Measurements from ENCODE around the gene SMURF2.

The SMURF2 gene

GRCh38 chr17:64573214-64573613 lies 88.9 kb downstream of the SMURF2 start:
- Histone ChIP-seq H3K79me2 (ENCODE audit: insufficient read depth, low read depth) (no peaks in the 10 kb centered on the region), H3K27me3 (ENCODE audit: insufficient read depth, low read depth) (no peaks in the 10 kb centered on the region), H2AFZ (ENCODE audit: low read depth) (no peak overlapping the region), H3K4me2 (no peak overlapping the region), H4K20me1 (ENCODE audit: insufficient read depth) (no peaks in the 10 kb centered on the region), H3K36me3 (ENCODE audit: insufficient read depth) (no peaks in the 10 kb centered on the region), H3K4me1 (ENCODE audit: low read depth, poor library complexity, severe bottlenecking) (no peaks in the 10 kb centered on the region), H3K9ac (no peak overlapping the region), H3K27ac (no peak overlapping the region), H3K4me3 (IDR thresholded peaks at IDR 0.05; ENCODE audit: insufficient read depth, low read depth, low read length) (no peak overlapping the region)
- TF ChIP-seq CTCF (conservative IDR thresholded peaks at IDR 0.05; ENCODE audit: low read depth, low read length), result no peak

GRCh38 chr17:64572682-64573154 lies 89.4 kb downstream of the SMURF2 start:
- H3K9ac ChIP-seq, result no peak overlapping the region
- no peaks in the 10 kb centered on the region for H3K79me2 ChIP-seq (ENCODE audit: insufficient read depth, low read depth)
- H3K4me2 ChIP-seq, result no peak overlapping the region
- H4K20me1 ChIP-seq (ENCODE audit: insufficient read depth), result no peaks in the 10 kb centered on the region
- no peak for TF ChIP-seq CTCF (conservative IDR thresholded peaks at IDR 0.05; ENCODE audit: low read depth, low read length)
- no peak overlapping the region for H3K4me3 ChIP-seq (IDR thresholded peaks at IDR 0.05; ENCODE audit: insufficient read depth, low read depth, low read length)
- H2AFZ ChIP-seq (ENCODE audit: low read depth), result no peak overlapping the region
- H3K27ac ChIP-seq, result no peak overlapping the region
- H3K27me3 ChIP-seq (ENCODE audit: insufficient read depth, low read depth), result no peaks in the 10 kb centered on the region
- no peaks in the 10 kb centered on the region for H3K4me1 ChIP-seq (ENCODE audit: low read depth, poor library complexity, severe bottlenecking)
- no peaks in the 10 kb centered on the region for H3K36me3 ChIP-seq (ENCODE audit: insufficient read depth)

- Histone ChIP-seq H3K4me1 (ENCODE audit: low read depth, poor library complexity, severe bottlenecking) (no peaks in the 10 kb centered on the region), H3K27ac (no peak overlapping the region), H3K9ac (no peak overlapping the region), H3K4me3 (IDR thresholded peaks at IDR 0.05; ENCODE audit: insufficient read depth, low read depth, low read length) (no peak overlapping the region), H2AFZ (ENCODE audit: low read depth) (no peak overlapping the region), H3K36me3 (ENCODE audit: insufficient read depth) (no peaks in the 10 kb centered on the region), H3K79me2 (ENCODE audit: insufficient read depth, low read depth) (no peaks in the 10 kb centered on the region), H3K27me3 (ENCODE audit: insufficient read depth, low read depth) (no peaks in the 10 kb centered on the region), H4K20me1 (ENCODE audit: insufficient read depth) (no peaks in the 10 kb centered on the region), H3K4me2 (no peak overlapping the region)
- no peak for TF ChIP-seq CTCF (conservative IDR thresholded peaks at IDR 0.05; ENCODE audit: low read depth, low read length)
These were observed 90.4 kb downstream of the SMURF2 start for GRCh38 chr17:64571746-64572145.

GRCh38 chr17:64565563-64565962 lies 96.5 kb downstream of the SMURF2 start:
- Histone ChIP-seq H3K4me2 (no peak overlapping the region), H4K20me1 (ENCODE audit: insufficient read depth) (no peaks in the 10 kb centered on the region), H3K27ac (no peak overlapping the region), H3K9ac (no peak overlapping the region), H3K4me3 (IDR thresholded peaks at IDR 0.05; ENCODE audit: insufficient read depth, low read depth, low read length) (no peak overlapping the region), H3K79me2 (ENCODE audit: insufficient read depth, low read depth) (no peaks in the 10 kb centered on the region), H3K36me3 (ENCODE audit: insufficient read depth) (no peaks in the 10 kb centered on the region), H3K27me3 (ENCODE audit: insufficient read depth, low read depth) (no peaks in the 10 kb centered on the region), H2AFZ (ENCODE audit: low read depth) (no peak overlapping the region), H3K4me1 (ENCODE audit: low read depth, poor library complexity, severe bottlenecking) (no peaks in the 10 kb centered on the region)
- TF ChIP-seq CTCF (conservative IDR thresholded peaks at IDR 0.05; ENCODE audit: low read depth, low read length), result no peak
